Effector memory CD4-positive, alpha-beta T cell (primary cell): Measurements from ENCODE around the gene AR.

Experiments used
- DNase-seq, 3 donors: peaks; one replicate each; pipeline ENCODE4 v3.0.0-alpha.2; 2020
- H3K27ac ChIP-seq: 2 replicates; pipeline ENCODE4 v1.7.0; 2013; ENCODE audit warnings: mild to moderate bottlenecking, low read length, moderate library complexity; ENCODE audit not compliant: insufficient read depth, poor library complexity, severe bottlenecking
- H3K27me3 ChIP-seq: replicated peaks from 2 replicates; pipeline ENCODE4 v1.7.0; 2013; ENCODE audit warnings: mild to moderate bottlenecking, low read length; ENCODE audit not compliant: insufficient read depth, control insufficient read depth, poor library complexity, severe bottlenecking
- H3K36me3 ChIP-seq: 2 replicates; pipeline ENCODE4 v1.7.0; 2013; ENCODE audit warnings: mild to moderate bottlenecking, low read length, moderate library complexity; ENCODE audit not compliant: control insufficient read depth, insufficient read depth
- H3K4me1 ChIP-seq: 2 replicates; pipeline ENCODE4 v1.7.0; 2013; ENCODE audit warnings: low read length, mild to moderate bottlenecking; ENCODE audit not compliant: control insufficient read depth, insufficient read depth, poor library complexity, severe bottlenecking
- H3K4me3 ChIP-seq: 2 replicates; pipeline ENCODE4 v1.7.0; 2013; ENCODE audit warnings: low read length, low read depth, mild to moderate bottlenecking; ENCODE audit not compliant: insufficient read depth, poor library complexity, severe bottlenecking
- H3K9me3 ChIP-seq: 2 replicates; pipeline ENCODE4 v1.7.0; 2013; ENCODE audit warnings: mild to moderate bottlenecking, low read length, moderate library complexity; ENCODE audit not compliant: control insufficient read depth

Gene AR

GRCh38 chrX:67749536-67749935 lies 205.7 kb downstream of the AR start:
- H3K27ac ChIP-seq = no peak overlapping the region
- no peaks in the 10 kb centered on the region for H3K4me1 ChIP-seq
- H3K36me3 ChIP-seq = no peaks in the 10 kb centered on the region
- no peak overlapping the region for H3K4me3 ChIP-seq
- no peak for DNase-seq
- H3K9me3 ChIP-seq = no peaks in the 10 kb centered on the region
- H3K27me3 ChIP-seq = no peaks in the 10 kb centered on the region

- H3K36me3 ChIP-seq = no peaks in the 10 kb centered on the region
- H3K4me1 ChIP-seq = no peaks in the 10 kb centered on the region
- no peaks in the 10 kb centered on the region for H3K27me3 ChIP-seq
- H3K9me3 ChIP-seq = no peaks in the 10 kb centered on the region
- H3K4me3 ChIP-seq = no peak overlapping the region
- H3K27ac ChIP-seq = no peak overlapping the region
- no peak for DNase-seq
Observed at GRCh38 chrX:67750694-67751093, 206.9 kb downstream of the AR start.

- H3K27me3 ChIP-seq = no peaks in the 10 kb centered on the region
- no peaks in the 10 kb centered on the region for H3K36me3 ChIP-seq
- H3K9me3 ChIP-seq = no peaks in the 10 kb centered on the region
- DNase-seq = no peak
- H3K27ac ChIP-seq = no peak overlapping the region
- no peaks in the 10 kb centered on the region for H3K4me1 ChIP-seq
- H3K4me3 ChIP-seq = no peak overlapping the region
Observed at GRCh38 chrX:67759018-67759417, 215.2 kb downstream of the AR start.

- Histone ChIP-seq H3K27ac (no peak overlapping the region), H3K36me3 (no peaks in the 10 kb centered on the region), H3K9me3 (no peaks in the 10 kb centered on the region), H3K4me1 (no peaks in the 10 kb centered on the region), H3K4me3 (no peak overlapping the region), H3K27me3 (no peaks in the 10 kb centered on the region)
- no peak for DNase-seq
Observed at GRCh38 chrX:67777148-67777547, 233.3 kb downstream of the AR start.

- Histone ChIP-seq H3K9me3 (no peaks in the 10 kb centered on the region), H3K27ac (no peak overlapping the region), H3K4me3 (no peak overlapping the region), H3K27me3 (no peaks in the 10 kb centered on the region), H3K4me1 (no peaks in the 10 kb centered on the region), H3K36me3 (no peaks in the 10 kb centered on the region)
- no peak for DNase-seq
Observed at GRCh38 chrX:67779099-67779498, 235.3 kb downstream of the AR start.
